A549 (cell line): ENCODE data around the gene IGFBP4. TPM values are rescaled to one million over a fixed set of nuclear protein-coding genes. Genes with fewer than 3 reads are reported as not detected.

Source experiments
- ATAC-seq, 2 experiments: fragments of 200-7000 bp in 1 of 2; fragments of >200 bp in 1 of 2; cut with Nextera tagmentation in 1 of 2; cut with Tn5 transposase in 1 of 2; 3 replicates each; pipeline versions ENCODE4 v1.8.0 to v1.9.1; 2018 to 2020; ENCODE audit warnings: mild to moderate bottlenecking in 1 of 2, moderate library complexity in 1 of 2
- CTCF ChIA-PET: fragments of 300-600 bp; sonication (Branson Sonifier 250); formaldehyde crosslinking; extraction: SDS; loops from one replicate; lab custom pipeline; 2021; ENCODE audit warnings: antibody characterized with exemption, inconsistent platforms; lab: Yijun Ruan, JAX
- POLR2A ChIA-PET: fragments of 350-600 bp; formaldehyde crosslinking; extraction: SDS; loops from one replicate; lab custom pipeline; 2021; ENCODE audit warnings: antibody characterized with exemption, inconsistent platforms; lab: Yijun Ruan, JAX
- DNase-seq, 2 experiments: peaks; one replicate each; pipeline versions ENCODE4 v3.0.0 to v3.0.0-alpha.2; 2011 to 2016; ENCODE audit warnings: low read depth in 1 of 2, low spot score in 1 of 2
- FAIRE-seq: peaks from 2 replicates; lab custom pipeline; 2011; peaks lifted over from hg19 to GRCh38; lab: Jason Lieb, UNC
- H3K27ac ChIP-seq, 2 experiments: fragments of >200 bp; sonication (Bioruptor Twin); formaldehyde crosslinking; 3 replicates each; pipeline ENCODE4 v1.5.1; 2016 to 2017
- H3K4me1 ChIP-seq: fragments of >200 bp; sonication (Bioruptor Twin); formaldehyde crosslinking; 3 replicates; pipeline ENCODE4 v1.6.1; 2016
- H3K4me2 ChIP-seq: fragments of >200 bp; sonication (Bioruptor Twin); formaldehyde crosslinking; 3 replicates; pipeline ENCODE4 v1.6.1; 2016
- H3K4me3 ChIP-seq: fragments of >200 bp; sonication (Bioruptor Twin); formaldehyde crosslinking; 3 replicates; pipeline ENCODE4 v1.5.1; 2016
- H3K9me3 ChIP-seq: fragments of >200 bp; sonication (Bioruptor Twin); formaldehyde crosslinking; 3 replicates; pipeline ENCODE4 v1.6.1; 2016
- BCL3 ChIP-seq: fragments of >200 bp; sonication (Bioruptor Twin); formaldehyde crosslinking; IDR thresholded peaks from 3 replicates; pipeline ENCODE4 v1.6.1; 2016
- BHLHE40 ChIP-seq: IDR thresholded peaks from 2 replicates; pipeline ENCODE4 v1.6.1; 2012; ENCODE audit warnings: low read depth, low read length, inconsistent platforms
- CBX2 ChIP-seq: fragments of 200-600 bp; sonication (generic); IDR thresholded peaks from 2 replicates; pipeline ENCODE4 v1.6.1; 2016; ENCODE audit warnings: low read depth, mild to moderate bottlenecking, borderline replicate concordance
- CBX8 ChIP-seq: fragments of 200-600 bp; sonication (generic); IDR thresholded peaks from 2 replicates; pipeline ENCODE4 v1.6.1; 2016
- CHD2 ChIP-seq: fragments of 150-350 bp; IDR thresholded peaks from 2 replicates; pipeline ENCODE4 v1.6.1; 2014; ENCODE audit warnings: low read length; ENCODE audit not compliant: partially characterized antibody
- CHD4 ChIP-seq: fragments of 200-600 bp; sonication (generic); IDR thresholded peaks from 2 replicates; pipeline ENCODE4 v1.6.1; 2016; ENCODE audit warnings: antibody characterized with exemption, mild to moderate bottlenecking, borderline replicate concordance
- EHMT2 ChIP-seq: fragments of 200-600 bp; sonication (generic); IDR thresholded peaks from 2 replicates; pipeline ENCODE4 v1.6.1; 2016; ENCODE audit warnings: antibody characterized with exemption, low read depth, mild to moderate bottlenecking, moderate library complexity
- EP300 ChIP-seq, 2 experiments: fragments of >200 bp; sonication (Bioruptor Twin); formaldehyde crosslinking; IDR thresholded peaks; 2 replicates in 1 of 2; 3 replicates in 1 of 2; pipeline ENCODE4 v1.6.1; 2016 to 2017
- GATA3 ChIP-seq: IDR thresholded peaks from 2 replicates; pipeline ENCODE4 v1.6.1; 2012; ENCODE audit warnings: borderline replicate concordance
- HOXA7 ChIP-seq: fragments of 250-450 bp; sonication (Bioruptor Pico); IDR thresholded peaks from 2 replicates; pipeline ENCODE4 v1.5.0; 2020; ENCODE audit warnings: mild to moderate bottlenecking, moderate library complexity
- HOXB5 ChIP-seq: fragments of 250-450 bp; sonication (Bioruptor Pico); IDR thresholded peaks from 2 replicates; pipeline ENCODE4 v1.5.0; 2020; ENCODE audit warnings: mild to moderate bottlenecking, moderate library complexity
- MAZ ChIP-seq: fragments of 150-350 bp; IDR thresholded peaks from 2 replicates; pipeline ENCODE4 v1.6.1; 2014; ENCODE audit warnings: antibody characterized with exemption, low read depth, low read length, borderline replicate concordance
- NFE2L2 ChIP-seq: fragments of 150-350 bp; conservative IDR thresholded peaks from 2 replicates; pipeline ENCODE4 v1.6.1; 2014; ENCODE audit warnings: low read length
- PHF8 ChIP-seq: fragments of 200-600 bp; sonication (generic); IDR thresholded peaks from 2 replicates; pipeline ENCODE4 v1.6.1; 2016; ENCODE audit warnings: low read depth, mild to moderate bottlenecking, antibody characterized with exemption, moderate library complexity, borderline replicate concordance
- POLR2A ChIP-seq: IDR thresholded peaks from 2 replicates; pipeline ENCODE4 v1.6.1; 2012; ENCODE audit warnings: mild to moderate bottlenecking, low read length
- POLR2AphosphoS2 ChIP-seq: conservative IDR thresholded peaks from 2 replicates; pipeline ENCODE4 v1.6.1; 2012; ENCODE audit warnings: low read length, improper control_type of control experiment, inconsistent platforms
- RARB ChIP-seq: fragments of 250-450 bp; sonication (Bioruptor Pico); IDR thresholded peaks from 2 replicates; pipeline ENCODE4 v1.8.0; 2021; ENCODE audit warnings: mild to moderate bottlenecking, moderate library complexity
- RCOR1 ChIP-seq: fragments of 150-350 bp; IDR thresholded peaks from 2 replicates; pipeline ENCODE4 v1.6.1; 2014; ENCODE audit warnings: antibody characterized with exemption, low read length, low read depth
- RNF2 ChIP-seq: fragments of 200-600 bp; sonication (generic); IDR thresholded peaks from 2 replicates; pipeline ENCODE4 v1.6.1; 2016; ENCODE audit warnings: low read depth, mild to moderate bottlenecking, antibody characterized with exemption, moderate library complexity, borderline replicate concordance
- SMC3 ChIP-seq: fragments of >200 bp; sonication (Bioruptor Twin); formaldehyde crosslinking; IDR thresholded peaks from 3 replicates; pipeline ENCODE4 v1.6.1; 2018; ENCODE audit warnings: inconsistent platforms
- TFCP2L1 ChIP-seq: fragments of 250-450 bp; sonication (Bioruptor Pico); IDR thresholded peaks from 2 replicates; pipeline ENCODE4 v1.5.0; 2021; ENCODE audit warnings: mild to moderate bottlenecking
- TP53 ChIP-seq: fragments of 250-450 bp; sonication (Bioruptor Pico); IDR thresholded peaks from 2 replicates; pipeline ENCODE4 v1.5.0; 2021; ENCODE audit warnings: mild to moderate bottlenecking, moderate library complexity
- ZNF302 ChIP-seq: fragments of 250-450 bp; sonication (Bioruptor Pico); IDR thresholded peaks from 2 replicates; pipeline ENCODE4 v1.9.0; 2021; ENCODE audit warnings: inconsistent platforms, mild to moderate bottlenecking, moderate library complexity
- ZSCAN20 ChIP-seq: fragments of 250-450 bp; sonication (Bioruptor Pico); IDR thresholded peaks from 2 replicates; pipeline ENCODE4 v1.8.0; 2022; ENCODE audit warnings: mild to moderate bottlenecking, moderate library complexity
- WGBS: methylation state at CpG from one replicate; pipeline ENCODE4 v1.1.6; 2017; ENCODE audit errors: missing lambda C conversion rate; 5-methylcytosine and 5-hydroxymethylcytosine counted together
- polyA plus RNA-seq, 4 experiments: library from polyadenylated mRNA; depleted of rRNA in 3 of 4; stranded (reverse); fragments of >200 nt; fragmentation: RNase III in 1 of 4; extraction: RNeasy Plus Mini Kit Qiagen cat#74134 plus additional on column Dnase treatment in 1 of 4; gene quantifications; 2 replicates in 3 of 4; 3 replicates in 1 of 4; pipeline ENCODE4 v1.2.3, GENCODE V29; 2011 to 2017
- TF ChIP-seq, protein P1 (sequence below): IDR thresholded peaks from 2 replicates; pipeline ENCODE4 v1.6.1; 2012
- TF ChIP-seq, protein P2 (sequence below): fragments of 250-450 bp; sonication (Bioruptor Pico); IDR thresholded peaks from 2 replicates; pipeline ENCODE4 v1.5.0; 2020; ENCODE audit warnings: low read depth, mild to moderate bottlenecking, moderate library complexity
- TF ChIP-seq, protein P3 (sequence below): IDR thresholded peaks from 2 replicates; pipeline ENCODE4 v1.6.1; 2012; ENCODE audit warnings: low read depth, borderline replicate concordance
- TF ChIP-seq, protein P4 (sequence below): fragments of 450-650 bp; IDR thresholded peaks from 2 replicates; pipeline ENCODE4 v1.6.1; 2014; ENCODE audit warnings: antibody characterized with exemption

The IGFBP4 gene
- polyA plus RNA-seq, 2 of the 4 experiments (the other 2 are of a cell fraction): 1,080 to 1,829 TPM

- peaks cover 83% of the 10 kb centered on the region for H3K4me1 ChIP-seq
- ChIA-PET POLR2A (interaction anchor here (1.0 to 12.0 kb wide), 5 partner anchors 12 to 59 kb away, joined by 3 to 177 read pairs (median 36); no protein-coding TSS in a partner anchor), CTCF (interaction anchor here (1.0 to 27.1 kb wide), 8 partner anchors 12 to 110 kb away, joined by 3 to 379 read pairs (median 45); partner anchors contain the start of genes GJD3 and IGFBP4)
- peak; percentile 37 for TF ChIP-seq HOXA7 (CRISPR knock-in tag)
- peak; percentile 22; the same call in 1 of the 2 replicates for TF ChIP-seq POLR2AphosphoS2
- TF ChIP-seq TFCP2L1 (CRISPR knock-in tag): peak; percentile 91
- no peak for TF ChIP-seq EP300 (IDR thresholded peaks at IDR 0.05)
- peak; percentile 69; the same call in 1 of the 2 replicates for TF ChIP-seq TP53 (CRISPR knock-in tag)
- TF ChIP-seq, protein P1, sequence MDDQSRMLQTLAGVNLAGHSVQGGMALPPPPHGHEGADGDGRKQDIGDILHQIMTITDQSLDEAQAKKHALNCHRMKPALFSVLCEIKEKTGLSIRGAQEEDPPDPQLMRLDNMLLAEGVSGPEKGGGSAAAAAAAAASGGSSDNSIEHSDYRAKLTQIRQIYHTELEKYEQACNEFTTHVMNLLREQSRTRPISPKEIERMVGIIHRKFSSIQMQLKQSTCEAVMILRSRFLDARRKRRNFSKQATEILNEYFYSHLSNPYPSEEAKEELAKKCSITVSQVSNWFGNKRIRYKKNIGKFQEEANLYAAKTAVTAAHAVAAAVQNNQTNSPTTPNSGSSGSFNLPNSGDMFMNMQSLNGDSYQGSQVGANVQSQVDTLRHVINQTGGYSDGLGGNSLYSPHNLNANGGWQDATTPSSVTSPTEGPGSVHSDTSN: peak; percentile 14; the same call in 1 of the 2 replicates
- TF ChIP-seq HOXB5 (CRISPR knock-in tag): peak; percentile 44
- no peak for TF ChIP-seq NFE2L2
- WGBS: 59% methylated on average over 16 of the region's 16 CpGs
- no peaks in the 10 kb centered on the region for H3K9me3 ChIP-seq
- peak overlapping the region; percentile 2; the same call in 1 of the 3 replicates for H3K4me2 ChIP-seq
- peak; percentile 51 for FAIRE-seq
- ATAC-seq: peak; percentile 3 to 14; a peak in 4 of 6 replicates
- H3K4me3 ChIP-seq: no peak overlapping the region
- DNase-seq: peak in 1 of 2 experiments; percentile 79
- peak overlapping the region; percentile 96 to 97 for H3K27ac ChIP-seq
Measured at GRCh38 chr17:40473573-40474365, 30.5 kb downstream of the IGFBP4 start.

- Histone ChIP-seq H3K27ac (peak overlapping the region; percentile 96 to 97), H3K4me2 (peak overlapping the region; percentile 2; the same call in 2 of the 3 replicates), H3K4me1 (peaks cover 83% of the 10 kb centered on the region), H3K4me3 (no peak overlapping the region), H3K9me3 (no peaks in the 10 kb centered on the region)
- FAIRE-seq (peak; percentile 18), ATAC-seq (peak; percentile 2 to 4; a peak in 4 of 6 replicates), DNase-seq (no peak)
- POLR2A ChIA-PET: interaction anchor here (0.6 to 4.6 kb wide), 5 partner anchors 9 to 91 kb away, joined by 3 to 53 read pairs (median 26); no protein-coding TSS in a partner anchor
- CTCF ChIA-PET: interaction anchor here (1.0 to 15.5 kb wide), 13 partner anchors 12 to 111 kb away, joined by 3 to 379 read pairs (median 24); partner anchors contain the start of genes GJD3 and IGFBP4
- WGBS: 81% methylated on average over 9 of the region's 9 CpGs
- TF ChIP-seq GATA3 (no peak; the same call in 1 of the 2 replicates), RCOR1 (no peak), CBX2 (no peak), ZSCAN20 (CRISPR knock-in tag) (no peak), BHLHE40 (no peak), NFE2L2 (no peak), CBX8 (no peak), POLR2A (0 out of 2 replicates have a peak, but pooled peaks have one; percentile 5), MAZ (no peak), ZNF302 (no peak), EHMT2 (no peak), RNF2 (no peak), HOXB5 (CRISPR knock-in tag) (peak; percentile 13; the same call in 1 of the 2 replicates), TP53 (CRISPR knock-in tag) (no peak), CHD2 (no peak), BCL3 (peak; percentile 21; the same call in 1 of the 3 replicates), RARB (CRISPR knock-in tag) (no peak; the same call in 1 of the 2 replicates), SMC3 (no peak), CHD4 (no peak), EP300 (IDR thresholded peaks at IDR 0.05) (no peak), PHF8 (no peak), TFCP2L1 (CRISPR knock-in tag) (peak; percentile 93)
- TF ChIP-seq, protein P1: peak; percentile 29
- TF ChIP-seq, protein P2, sequence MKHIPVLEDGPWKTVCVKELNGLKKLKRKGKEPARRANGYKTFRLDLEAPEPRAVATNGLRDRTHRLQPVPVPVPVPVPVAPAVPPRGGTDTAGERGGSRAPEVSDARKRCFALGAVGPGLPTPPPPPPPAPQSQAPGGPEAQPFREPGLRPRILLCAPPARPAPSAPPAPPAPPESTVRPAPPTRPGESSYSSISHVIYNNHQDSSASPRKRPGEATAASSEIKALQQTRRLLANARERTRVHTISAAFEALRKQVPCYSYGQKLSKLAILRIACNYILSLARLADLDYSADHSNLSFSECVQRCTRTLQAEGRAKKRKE: no peak
- TF ChIP-seq, protein P3, sequence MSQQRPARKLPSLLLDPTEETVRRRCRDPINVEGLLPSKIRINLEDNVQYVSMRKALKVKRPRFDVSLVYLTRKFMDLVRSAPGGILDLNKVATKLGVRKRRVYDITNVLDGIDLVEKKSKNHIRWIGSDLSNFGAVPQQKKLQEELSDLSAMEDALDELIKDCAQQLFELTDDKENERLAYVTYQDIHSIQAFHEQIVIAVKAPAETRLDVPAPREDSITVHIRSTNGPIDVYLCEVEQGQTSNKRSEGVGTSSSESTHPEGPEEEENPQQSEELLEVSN: no peak
- TF ChIP-seq, protein P4, sequence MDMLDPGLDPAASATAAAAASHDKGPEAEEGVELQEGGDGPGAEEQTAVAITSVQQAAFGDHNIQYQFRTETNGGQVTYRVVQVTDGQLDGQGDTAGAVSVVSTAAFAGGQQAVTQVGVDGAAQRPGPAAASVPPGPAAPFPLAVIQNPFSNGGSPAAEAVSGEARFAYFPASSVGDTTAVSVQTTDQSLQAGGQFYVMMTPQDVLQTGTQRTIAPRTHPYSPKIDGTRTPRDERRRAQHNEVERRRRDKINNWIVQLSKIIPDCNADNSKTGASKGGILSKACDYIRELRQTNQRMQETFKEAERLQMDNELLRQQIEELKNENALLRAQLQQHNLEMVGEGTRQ: no peak
Measured at GRCh38 chr17:40474419-40475002, 31.3 kb downstream of the IGFBP4 start.
